Activated CD4-positive, alpha-beta T cell treated with anti-CD3 and anti-CD28 coated beads, Interleukin-2, Interleukin-4, amounts not matched to agents 100 ng/mL and 50 ng/mL, durations not matched to agents 16 hours and 8 hours (primary cell): ENCODE results near the gene KTI12.

Experiments
- DNase-seq: peaks from one replicate; pipeline ENCODE4 v3.0.0-alpha.2; 2020; ENCODE audit warnings: low spot score

The KTI12 gene

GRCh38 chr1:51982161-51982560, 51.4 kb downstream of the KTI12 start:
- DNase-seq = no peak
